HG03571 (cell line): ENCODE results near the gene ST7.

Experiments used
- ATAC-seq: cut with Tn5 transposase; IDR thresholded peaks from one replicate; pipeline ENCODE4 v1.9.1; 2021; ENCODE audit not compliant: unreplicated experiment

Gene ST7

GRCh38 chr7:117250245-117250644 lies 296.9 kb downstream of the ST7 start:
- ATAC-seq, result no peak

- no peak for ATAC-seq
Observed at GRCh38 chr7:117250801-117251200, 297.5 kb downstream of the ST7 start.

GRCh38 chr7:117251687-117252086 lies 298.4 kb downstream of the ST7 start:
- ATAC-seq, result peak; percentile 50

- no peak for ATAC-seq
Observed at GRCh38 chr7:117259615-117260014, 306.3 kb downstream of the ST7 start.

GRCh38 chr7:117262546-117262945 lies 309.2 kb downstream of the ST7 start:
- no peak for ATAC-seq

GRCh38 chr7:117264716-117265115 lies 311.4 kb downstream of the ST7 start:
- no peak for ATAC-seq

GRCh38 chr7:117269417-117269816 lies 316.1 kb downstream of the ST7 start:
- no peak for ATAC-seq

GRCh38 chr7:117269886-117270285 lies 316.6 kb downstream of the ST7 start:
- no peak for ATAC-seq

GRCh38 chr7:117270371-117270770 lies 317.1 kb downstream of the ST7 start:
- ATAC-seq, result no peak

GRCh38 chr7:117271566-117271965 lies 318.3 kb downstream of the ST7 start:
- ATAC-seq, result no peak

GRCh38 chr7:117272017-117272759 lies 318.9 kb downstream of the ST7 start:
- no peak for ATAC-seq

GRCh38 chr7:117273325-117273724 lies 320.0 kb downstream of the ST7 start:
- no peak for ATAC-seq

GRCh38 chr7:117273814-117274225 lies 320.5 kb downstream of the ST7 start:
- no peak for ATAC-seq

GRCh38 chr7:117274951-117275350 lies 321.6 kb downstream of the ST7 start:
- ATAC-seq, result no peak

- no peak for ATAC-seq
Observed at GRCh38 chr7:117277576-117277975, 324.3 kb downstream of the ST7 start.

GRCh38 chr7:117278040-117278439 lies 324.7 kb downstream of the ST7 start:
- ATAC-seq, result no peak

- ATAC-seq, result no peak
Observed at GRCh38 chr7:117279203-117279602, 325.9 kb downstream of the ST7 start.
